COLO668 (cell line): ENCODE measurements around the gene SYNGR3.

Experiments
- DNase-seq: peaks from one replicate; lab custom pipeline; 2025; ENCODE audit not compliant: unreplicated experiment; lab: John Stamatoyannopoulos, UW

SYNGR3 gene

GRCh38 chr16:1976216-1976520 is 13.6 kb upstream of the SYNGR3 start:
- DNase-seq, result no peak

GRCh38 chr16:1976951-1977874 is 12.6 kb upstream of the SYNGR3 start:
- no peak for DNase-seq

GRCh38 chr16:1977875-1978268 is 11.9 kb upstream of the SYNGR3 start:
- DNase-seq, result no peak

- DNase-seq, result no peak
Observed at GRCh38 chr16:1978476-1979120, 11.2 kb upstream of the SYNGR3 start.

GRCh38 chr16:1979271-1980029 is 10.3 kb upstream of the SYNGR3 start:
- DNase-seq, result no peak

- DNase-seq, result no peak
Observed at GRCh38 chr16:1980030-1980769, 9.6 kb upstream of the SYNGR3 start.

GRCh38 chr16:1980770-1981087 is 9.0 kb upstream of the SYNGR3 start:
- DNase-seq, result no peak

- DNase-seq, result peak; percentile 29
Observed at GRCh38 chr16:1981398-1981836, 8.4 kb upstream of the SYNGR3 start, which contains the start of gene NOXO1. Gene NOXO1 (minus strand): TSS chr16:1981469. CDS start chr16:1981179, 290 bp downstream.

- DNase-seq, result peak; percentile 62
Observed at GRCh38 chr16:1982013-1982433, 7.7 kb upstream of the SYNGR3 start.

- DNase-seq, result no peak
Observed at GRCh38 chr16:1982991-1983543, 6.7 kb upstream of the SYNGR3 start.

GRCh38 chr16:1983544-1984346 is 6.0 kb upstream of the SYNGR3 start, which contains the start of gene GFER:
Gene GFER (plus strand): TSS chr16:1984193. CDS start chr16:1984219, 26 bp downstream.
- DNase-seq, result peak; percentile 92

- no peak for DNase-seq
Observed at GRCh38 chr16:1984347-1985225, 5.2 kb upstream of the SYNGR3 start.

- DNase-seq, result no peak
Observed at GRCh38 chr16:1985466-1986150, 4.2 kb upstream of the SYNGR3 start.

GRCh38 chr16:1987198-1987597 is 2.6 kb upstream of the SYNGR3 start:
- no peak for DNase-seq

GRCh38 chr16:1990101-1990350 is 256 bp downstream of the SYNGR3 start:
- no peak for DNase-seq

GRCh38 chr16:1990351-1991134 is 773 bp downstream of the SYNGR3 start:
- peak; percentile 79 for DNase-seq

GRCh38 chr16:1991135-1991551 is 1.4 kb downstream of the SYNGR3 start:
- peak; percentile 13 for DNase-seq

- no peak for DNase-seq
Observed at GRCh38 chr16:1991588-1991947, 1.8 kb downstream of the SYNGR3 start.
